PC-9 (cell line): ENCODE measurements around the gene NEU4.
"Not testable (repeated sequence)": the region's sequence is repeated elsewhere in the genome, so short reads cannot be mapped to it uniquely, and the experiment has no call there.

ENCODE experiments used
- CTCF ChIP-seq: fragments of 200-600 bp; sonication (generic); conservative IDR thresholded peaks from 2 replicates; pipeline ENCODE4 v1.6.1; 2017; ENCODE audit warnings: mixed run types, antibody characterized with exemption, mild to moderate bottlenecking, moderate library complexity
- EZH2 ChIP-seq: fragments of 200-600 bp; sonication (generic); IDR thresholded peaks from 2 replicates; pipeline ENCODE4 v1.8.0; 2017; ENCODE audit warnings: antibody characterized with exemption, low read depth

GRCh38 chr2:241759893-241760292, 49.1 kb upstream of the NEU4 start:
- TF ChIP-seq CTCF, EZH2: not testable (repeated sequence)
